HepG2 (cell line): ENCODE data around the gene GALNTL6.

Source experiments
- DPF2 ChIP-seq: sonication (generic); formaldehyde crosslinking; IDR thresholded peaks from 2 replicates; pipeline ENCODE4 v1.4.0; 2020; ENCODE audit warnings: mild to moderate bottlenecking, low read depth, missing genetic modification reagents, borderline replicate concordance
- EZH2 ChIP-seq: conservative IDR thresholded peaks from 2 replicates; pipeline ENCODE4 v1.6.1; 2012; ENCODE audit warnings: mild to moderate bottlenecking, low read depth, low read length, moderate library complexity
- FOXK1 ChIP-seq: sonication (generic); formaldehyde crosslinking; IDR thresholded peaks from 2 replicates; pipeline ENCODE4 v1.4.0; 2020; ENCODE audit warnings: low read depth, missing genetic modification reagents, borderline replicate concordance
- POLR2A ChIP-seq, 2 experiments: IDR thresholded peaks; 2 replicates each; pipeline ENCODE4 v1.6.1; 2011; ENCODE audit warnings: low read depth in 2 of 2, low read length in 2 of 2, mild to moderate bottlenecking in 1 of 2, moderate library complexity in 1 of 2; ENCODE audit not compliant: insufficient read depth in 1 of 2
- TAF1 ChIP-seq: sonication (generic); formaldehyde crosslinking; IDR thresholded peaks from 2 replicates; pipeline ENCODE4 v1.4.0; 2020; ENCODE audit warnings: missing genetic modification reagents
- XBP1 ChIP-seq: sonication (generic); formaldehyde crosslinking; IDR thresholded peaks from 2 replicates; pipeline ENCODE4 v1.5.0; 2020; ENCODE audit warnings: missing genetic modification reagents
- ZBTB21 ChIP-seq: sonication (generic); formaldehyde crosslinking; IDR thresholded peaks from 2 replicates; pipeline ENCODE4 v1.4.0; 2020; ENCODE audit warnings: missing genetic modification reagents
- ZBTB8A ChIP-seq: sonication (generic); formaldehyde crosslinking; IDR thresholded peaks from 2 replicates; pipeline ENCODE4 v1.4.0; 2020; ENCODE audit warnings: mild to moderate bottlenecking, low read depth, missing genetic modification reagents, borderline replicate concordance
- ZNF24 ChIP-seq: fragments of 450-650 bp; IDR thresholded peaks from 2 replicates; pipeline ENCODE4 v1.6.1; 2017; ENCODE audit warnings: antibody characterized with exemption, mild to moderate bottlenecking
- ZNF274 ChIP-seq: sonication (generic); formaldehyde crosslinking; IDR thresholded peaks from 2 replicates; pipeline ENCODE4 v1.5.1; 2020; ENCODE audit warnings: mild to moderate bottlenecking, missing genetic modification reagents
- TF ChIP-seq, protein P1 (sequence below): sonication (generic); formaldehyde crosslinking; IDR thresholded peaks from 2 replicates; pipeline ENCODE4 v1.5.0; 2020; ENCODE audit warnings: mild to moderate bottlenecking, missing genetic modification reagents, moderate library complexity
- TF ChIP-seq, protein P2 (sequence below): sonication (generic); formaldehyde crosslinking; IDR thresholded peaks from 2 replicates; pipeline ENCODE4 v1.4.0; 2020; ENCODE audit warnings: missing genetic modification reagents

DNA sequence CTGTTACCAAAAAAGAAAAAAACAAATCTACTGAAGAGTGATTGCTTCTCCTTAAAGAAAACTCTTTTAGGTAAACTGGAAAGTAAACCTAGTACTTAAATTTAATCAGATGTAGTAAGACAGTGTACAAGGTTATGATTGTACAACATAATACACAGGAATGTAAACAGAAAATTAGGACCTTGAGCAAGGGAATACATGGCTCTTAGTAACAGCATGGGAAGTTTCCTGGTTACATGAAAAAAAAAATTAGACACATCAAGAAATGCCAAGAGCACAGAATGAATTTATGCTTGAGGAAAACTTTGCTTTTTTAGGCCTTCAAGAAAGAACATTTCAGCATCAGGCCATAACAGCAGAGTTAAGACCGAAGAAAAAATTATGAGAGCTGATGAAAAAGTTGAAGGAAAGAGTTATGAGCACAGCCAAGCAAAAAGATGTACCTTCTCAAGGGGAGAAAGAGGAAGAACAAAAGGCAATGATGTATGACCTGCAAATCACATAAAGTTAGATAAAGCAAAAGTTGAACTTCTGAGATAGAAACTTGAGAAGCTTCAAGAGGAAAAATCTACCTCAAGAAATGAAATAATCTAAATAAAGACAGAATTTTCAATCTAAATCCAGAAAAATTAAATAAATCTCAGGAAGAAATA is 311.6 kb downstream of the GALNTL6 start:
- TF ChIP-seq POLR2A (IDR thresholded peaks at IDR 0.05; ENCODE audit: insufficient read depth in 1 of 2, low read depth in 2 of 2, low read length in 2 of 2): no peak
- TF ChIP-seq TAF1 (CRISPR knock-in tag): no peak
- TF ChIP-seq, protein P1, sequence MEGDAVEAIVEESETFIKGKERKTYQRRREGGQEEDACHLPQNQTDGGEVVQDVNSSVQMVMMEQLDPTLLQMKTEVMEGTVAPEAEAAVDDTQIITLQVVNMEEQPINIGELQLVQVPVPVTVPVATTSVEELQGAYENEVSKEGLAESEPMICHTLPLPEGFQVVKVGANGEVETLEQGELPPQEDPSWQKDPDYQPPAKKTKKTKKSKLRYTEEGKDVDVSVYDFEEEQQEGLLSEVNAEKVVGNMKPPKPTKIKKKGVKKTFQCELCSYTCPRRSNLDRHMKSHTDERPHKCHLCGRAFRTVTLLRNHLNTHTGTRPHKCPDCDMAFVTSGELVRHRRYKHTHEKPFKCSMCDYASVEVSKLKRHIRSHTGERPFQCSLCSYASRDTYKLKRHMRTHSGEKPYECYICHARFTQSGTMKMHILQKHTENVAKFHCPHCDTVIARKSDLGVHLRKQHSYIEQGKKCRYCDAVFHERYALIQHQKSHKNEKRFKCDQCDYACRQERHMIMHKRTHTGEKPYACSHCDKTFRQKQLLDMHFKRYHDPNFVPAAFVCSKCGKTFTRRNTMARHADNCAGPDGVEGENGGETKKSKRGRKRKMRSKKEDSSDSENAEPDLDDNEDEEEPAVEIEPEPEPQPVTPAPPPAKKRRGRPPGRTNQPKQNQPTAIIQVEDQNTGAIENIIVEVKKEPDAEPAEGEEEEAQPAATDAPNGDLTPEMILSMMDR (CRISPR knock-in tag): no peak
- no peak for TF ChIP-seq ZBTB8A (CRISPR knock-in tag)
- TF ChIP-seq, protein P2, sequence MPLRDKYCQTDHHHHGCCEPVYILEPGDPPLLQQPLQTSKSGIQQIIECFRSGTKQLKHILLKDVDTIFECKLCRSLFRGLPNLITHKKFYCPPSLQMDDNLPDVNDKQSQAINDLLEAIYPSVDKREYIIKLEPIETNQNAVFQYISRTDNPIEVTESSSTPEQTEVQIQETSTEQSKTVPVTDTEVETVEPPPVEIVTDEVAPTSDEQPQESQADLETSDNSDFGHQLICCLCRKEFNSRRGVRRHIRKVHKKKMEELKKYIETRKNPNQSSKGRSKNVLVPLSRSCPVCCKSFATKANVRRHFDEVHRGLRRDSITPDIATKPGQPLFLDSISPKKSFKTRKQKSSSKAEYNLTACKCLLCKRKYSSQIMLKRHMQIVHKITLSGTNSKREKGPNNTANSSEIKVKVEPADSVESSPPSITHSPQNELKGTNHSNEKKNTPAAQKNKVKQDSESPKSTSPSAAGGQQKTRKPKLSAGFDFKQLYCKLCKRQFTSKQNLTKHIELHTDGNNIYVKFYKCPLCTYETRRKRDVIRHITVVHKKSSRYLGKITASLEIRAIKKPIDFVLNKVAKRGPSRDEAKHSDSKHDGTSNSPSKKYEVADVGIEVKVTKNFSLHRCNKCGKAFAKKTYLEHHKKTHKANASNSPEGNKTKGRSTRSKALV (CRISPR knock-in tag): no peak
- TF ChIP-seq FOXK1 (CRISPR knock-in tag): no peak
- no peak for TF ChIP-seq ZNF24
- no peak for TF ChIP-seq XBP1 (CRISPR knock-in tag)
- TF ChIP-seq DPF2 (CRISPR knock-in tag): no peak
- no peak for TF ChIP-seq EZH2
- TF ChIP-seq ZNF274: no peak
- no peak for TF ChIP-seq ZBTB21
